H9 (cell line): ENCODE measurements around the gene PIN1. TPM values are rescaled to one million over a fixed set of nuclear protein-coding genes. Genes with fewer than 3 reads are reported as not detected.

Experiments
- DNase-seq: peaks from one replicate; pipeline ENCODE4 v3.0.0-alpha.2; 2017
- H2AFZ ChIP-seq: one replicate; pipeline ENCODE4 v1.6.1; 2013; ENCODE audit warnings: mild to moderate bottlenecking, low read length, control low read depth, moderate library complexity
- H2AK5ac ChIP-seq: 2 replicates; pipeline ENCODE4 v1.6.1; 2013; ENCODE audit warnings: low read length, control low read depth, mixed read lengths; ENCODE audit not compliant: insufficient read length
- H2BK120ac ChIP-seq: one replicate; pipeline ENCODE4 v1.6.1; 2013; ENCODE audit warnings: low read depth, mild to moderate bottlenecking, low read length, control low read depth, inconsistent platforms; ENCODE audit not compliant: poor library complexity, severe bottlenecking
- H2BK12ac ChIP-seq: 2 replicates; pipeline ENCODE4 v1.6.1; 2013; ENCODE audit warnings: low read length, control low read depth, mixed read lengths, low read depth; ENCODE audit not compliant: insufficient read length
- H2BK15ac ChIP-seq: 2 replicates; pipeline ENCODE4 v1.6.1; 2013; ENCODE audit warnings: low read depth, low read length, control low read depth
- H2BK20ac ChIP-seq: one replicate; pipeline ENCODE4 v1.6.1; 2013; ENCODE audit warnings: low read depth, mild to moderate bottlenecking, low read length, control low read depth, inconsistent platforms; ENCODE audit not compliant: poor library complexity, severe bottlenecking
- H2BK5ac ChIP-seq: 2 replicates; pipeline ENCODE4 v1.6.1; 2013; ENCODE audit warnings: low read length, control low read depth, mixed read lengths; ENCODE audit not compliant: insufficient read length
- H3K14ac ChIP-seq: 2 replicates; pipeline ENCODE4 v1.6.1; 2013; ENCODE audit warnings: low read length, control low read depth; ENCODE audit not compliant: insufficient read depth
- H3K18ac ChIP-seq: 2 replicates; pipeline ENCODE4 v1.6.1; 2013; ENCODE audit warnings: low read depth, mild to moderate bottlenecking, mixed read lengths, low read length, control low read depth; ENCODE audit not compliant: insufficient read length
- H3K23ac ChIP-seq: 2 replicates; pipeline ENCODE4 v1.6.1; 2013; ENCODE audit warnings: low read length, control low read depth, mixed read lengths, low read depth; ENCODE audit not compliant: insufficient read length
- H3K23me2 ChIP-seq: 2 replicates; pipeline ENCODE4 v1.6.1; 2013; ENCODE audit warnings: low read depth, mild to moderate bottlenecking, mixed read lengths, low read length, control low read depth; ENCODE audit not compliant: insufficient read length, poor library complexity, severe bottlenecking
- H3K27ac ChIP-seq: 2 replicates; pipeline ENCODE4 v1.5.1; 2013; ENCODE audit warnings: low read length, control low read depth, mixed read lengths, low read depth; ENCODE audit not compliant: insufficient read length
- H3K27me3 ChIP-seq: 2 replicates; pipeline ENCODE4 v1.6.1; 2013; ENCODE audit warnings: low read length, control low read depth, inconsistent platforms; ENCODE audit not compliant: insufficient read depth
- H3K4ac ChIP-seq: 2 replicates; pipeline ENCODE4 v1.6.1; 2013; ENCODE audit warnings: low read depth, mild to moderate bottlenecking, control low read depth, inconsistent platforms, low read length, moderate library complexity
- H3K4me1 ChIP-seq: 2 replicates; pipeline ENCODE4 v1.6.1; 2013; ENCODE audit warnings: low read length, control low read depth, inconsistent platforms; ENCODE audit not compliant: insufficient read depth
- H3K4me2 ChIP-seq: 2 replicates; pipeline ENCODE4 v1.6.1; 2013; ENCODE audit warnings: low read length, control low read depth, mixed read lengths; ENCODE audit not compliant: insufficient read length, insufficient read depth
- H3K56ac ChIP-seq: 2 replicates; pipeline ENCODE4 v1.6.1; 2013; ENCODE audit warnings: low read depth, mild to moderate bottlenecking, mixed read lengths, low read length, control low read depth; ENCODE audit not compliant: insufficient read length
- H3K79me1 ChIP-seq: 2 replicates; pipeline ENCODE4 v1.6.1; 2013; ENCODE audit warnings: low read depth, mild to moderate bottlenecking, moderate library complexity, low read length, control low read depth, inconsistent platforms; ENCODE audit not compliant: insufficient read depth, poor library complexity, severe bottlenecking
- H3K79me2 ChIP-seq: 2 replicates; pipeline ENCODE4 v1.6.1; 2013; ENCODE audit warnings: low read length, control low read depth, inconsistent platforms; ENCODE audit not compliant: insufficient read depth
- H3K9ac ChIP-seq: 2 replicates; pipeline ENCODE4 v1.6.1; 2013; ENCODE audit warnings: low read length, control low read depth, mixed read lengths; ENCODE audit not compliant: insufficient read length; ENCODE audit errors: extremely low read depth
- H3K9me3 ChIP-seq: one replicate; pipeline ENCODE4 v1.6.1; 2013; ENCODE audit warnings: low read depth, low read length, inconsistent platforms; ENCODE audit not compliant: control insufficient read depth
- H3T11ph ChIP-seq: one replicate; pipeline ENCODE4 v1.6.1; 2013; ENCODE audit warnings: mild to moderate bottlenecking, low read length, control low read depth, inconsistent platforms
- H4K20me1 ChIP-seq: one replicate; pipeline ENCODE4 v1.6.1; 2013; ENCODE audit not compliant: control insufficient read depth, insufficient read length, insufficient read depth
- H4K5ac ChIP-seq: 2 replicates; pipeline ENCODE4 v1.6.1; 2013; ENCODE audit warnings: low read depth, mild to moderate bottlenecking, mixed read lengths, low read length, control low read depth; ENCODE audit not compliant: insufficient read length
- H4K8ac ChIP-seq: replicated peaks from 2 replicates; pipeline ENCODE4 v1.6.1; 2013; ENCODE audit warnings: low read length, control low read depth, mixed read lengths, low read depth; ENCODE audit not compliant: insufficient read length
- H4K91ac ChIP-seq: 2 replicates; pipeline ENCODE4 v1.6.1; 2013; ENCODE audit warnings: low read depth, mild to moderate bottlenecking, moderate library complexity, mixed read lengths, low read length, control low read depth; ENCODE audit not compliant: insufficient read length
- H3K27ac Mint-ChIP-seq, 3 experiments: 2 replicates in 2 of 3; 3 replicates in 1 of 3; pipeline ENCODE4 v1.8.0; 2020 to 2021; ENCODE audit warnings: mixed read lengths in 3 of 3, mild to moderate bottlenecking in 1 of 3, moderate library complexity in 1 of 3
- H3K27me3 Mint-ChIP-seq: 2 replicates; pipeline ENCODE4 v1.8.0; 2021; ENCODE audit warnings: low read depth, mild to moderate bottlenecking, moderate library complexity, mixed read lengths
- H3K36me3 Mint-ChIP-seq, 3 experiments: 2 replicates in 2 of 3; 3 replicates in 1 of 3; pipeline ENCODE4 v1.8.0; 2020 to 2021; ENCODE audit warnings: low read depth in 3 of 3, mixed read lengths in 3 of 3; ENCODE audit not compliant: insufficient read depth in 1 of 3
- H3K4me1 Mint-ChIP-seq, 2 experiments: 2 replicates each; pipeline ENCODE4 v1.8.0; 2020; ENCODE audit warnings: mixed read lengths in 2 of 2
- H3K4me3 Mint-ChIP-seq, 2 experiments: 2 replicates in 1 of 2; 3 replicates in 1 of 2; pipeline ENCODE4 v1.8.0; 2020 to 2021; ENCODE audit warnings: mild to moderate bottlenecking in 2 of 2, mixed read lengths in 2 of 2, moderate library complexity in 1 of 2
- H3K9me3 Mint-ChIP-seq, 2 experiments: 2 replicates in 1 of 2; 3 replicates in 1 of 2; pipeline ENCODE4 v1.8.0; 2020; ENCODE audit warnings: mild to moderate bottlenecking in 2 of 2, mixed read lengths in 2 of 2, moderate library complexity in 1 of 2
- CTCF ChIP-seq: fragments of 200-600 bp; sonication (generic); conservative IDR thresholded peaks from 3 replicates; pipeline ENCODE4 v1.8.0; 2021; ENCODE audit warnings: antibody characterized with exemption, mild to moderate bottlenecking
- WGBS: extraction: QIAGEN DNeasy Blood & Tissue Kit; methylation state at CpG from one replicate; pipeline ENCODE4 v1.1.7; 2013; ENCODE audit warnings: missing lambda C conversion rate, low lambda C conversion rate, mixed read lengths; ENCODE audit not compliant: insufficient read length; ENCODE audit errors: extremely low coverage; 5-methylcytosine and 5-hydroxymethylcytosine counted together
- total RNA-seq: library from RNA; stranded (reverse); gene quantifications from 2 replicates; pipeline ENCODE4 v1.2.1, GENCODE V29; 2021

PIN1 gene
- total RNA-seq, 1 experiment from 2014 or later, result 110 TPM

- H3K36me3 Mint-ChIP-seq, result peaks cover 13 to 15% (median 14%) of the 10 kb centered on the region in 3 experiments
- Histone ChIP-seq H3K4ac (no peak overlapping the region), H3K27ac (no peak overlapping the region), H3K23ac (no peak overlapping the region), H3K18ac (no peak overlapping the region), H2BK5ac (no peak overlapping the region), H2BK120ac (no peak overlapping the region), H2BK15ac (no peak overlapping the region), H4K91ac (no peak overlapping the region), H2BK20ac (no peak overlapping the region), H3K9ac (no peak overlapping the region), H3K79me2 (peaks cover 5% of the 10 kb centered on the region), H3K79me1 (peaks cover 7% of the 10 kb centered on the region), H2AK5ac (no peak overlapping the region), H3K14ac (no peak overlapping the region), H3K9me3 (no peaks in the 10 kb centered on the region), H3K56ac (no peak overlapping the region), H2AFZ (no peak overlapping the region), H3K4me1 (no peaks in the 10 kb centered on the region), H4K5ac (no peak overlapping the region), H3K23me2 (no peaks in the 10 kb centered on the region), H3K4me2 (peak overlapping the region; percentile 35), H2BK12ac (no peak overlapping the region), H3K27me3 (no peaks in the 10 kb centered on the region), H3T11ph (no peak overlapping the region), H4K20me1 (no peaks in the 10 kb centered on the region), H4K8ac (no peak overlapping the region)
- peak overlapping the region; percentile 79 for H3K4me3 Mint-ChIP-seq
- H3K27ac Mint-ChIP-seq, result peak overlapping the region; percentile 33 to 68 (median 44); a peak in 3 of 7 replicates
- peaks cover 8 to 14% of the 10 kb centered on the region in 2 experiments for H3K4me1 Mint-ChIP-seq
- whole genome bisulfite sequencing, result no CpG with 5 or more reads among the region's 6 CpGs
- DNase-seq, result no peak
- H3K27me3 Mint-ChIP-seq, result no peaks in the 10 kb centered on the region
- TF ChIP-seq CTCF, result no peak
- H3K9me3 Mint-ChIP-seq, result no peaks in the 10 kb centered on the region; a peak in 1 of 5 replicates
These were observed 802 bp upstream of the PIN1 start for GRCh38 chr19:9834307-9834725.
